Inflammatory macrophage (primary cell): Measurements from ENCODE around the gene RBCK1.
A peak's percentile ranks its signal among the peaks of the same experiment; 100 is the strongest.
"Not testable (repeated sequence)": the region's sequence is repeated elsewhere in the genome, so short reads cannot be mapped to it uniquely, and the experiment has no call there.

Experiments used
- DNase-seq, 2 donors: peaks; one replicate each; pipeline ENCODE4 v3.0.0-alpha.2; 2020 to 2022

Gene RBCK1

DNA sequence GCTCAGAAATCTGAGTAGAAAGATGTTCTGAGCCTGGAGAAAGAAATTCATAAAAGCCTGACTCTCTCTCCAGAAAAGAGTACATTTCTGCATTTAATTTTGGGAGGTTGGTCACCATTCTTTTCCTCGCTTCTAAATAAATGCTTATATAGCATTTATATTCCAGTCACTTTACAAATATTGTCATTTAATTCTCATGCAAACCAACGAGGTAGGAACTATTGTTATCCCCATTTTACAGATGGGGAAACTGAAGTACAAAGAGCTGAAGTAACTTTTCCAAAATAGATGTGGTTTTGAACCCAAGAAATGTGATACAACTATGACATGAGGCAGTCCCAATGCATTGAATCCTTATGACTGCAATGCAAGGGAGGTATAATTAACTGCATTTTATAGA lies 32.0 kb upstream of the RBCK1 start:
- DNase-seq: no peak

DNA sequence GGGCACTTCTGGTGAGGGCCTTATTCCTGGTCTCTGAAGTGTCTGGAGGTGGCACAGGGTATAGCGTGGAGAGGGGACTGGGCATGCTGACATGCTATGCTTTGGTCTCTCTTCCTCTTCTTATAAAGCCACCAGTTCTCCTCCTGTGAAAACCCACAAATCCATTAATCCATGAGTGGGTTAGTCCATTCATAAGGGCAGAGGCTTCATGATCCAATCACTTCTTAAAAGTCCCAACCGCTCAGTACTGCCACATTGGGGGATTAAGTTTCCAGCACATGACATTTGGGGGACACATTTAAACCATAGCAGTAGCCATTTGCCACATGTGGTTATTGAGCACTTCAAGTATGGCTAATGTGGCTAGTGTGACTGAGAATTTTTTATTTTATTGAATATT lies 31.3 kb upstream of the RBCK1 start:
- DNase-seq: no peak

DNA sequence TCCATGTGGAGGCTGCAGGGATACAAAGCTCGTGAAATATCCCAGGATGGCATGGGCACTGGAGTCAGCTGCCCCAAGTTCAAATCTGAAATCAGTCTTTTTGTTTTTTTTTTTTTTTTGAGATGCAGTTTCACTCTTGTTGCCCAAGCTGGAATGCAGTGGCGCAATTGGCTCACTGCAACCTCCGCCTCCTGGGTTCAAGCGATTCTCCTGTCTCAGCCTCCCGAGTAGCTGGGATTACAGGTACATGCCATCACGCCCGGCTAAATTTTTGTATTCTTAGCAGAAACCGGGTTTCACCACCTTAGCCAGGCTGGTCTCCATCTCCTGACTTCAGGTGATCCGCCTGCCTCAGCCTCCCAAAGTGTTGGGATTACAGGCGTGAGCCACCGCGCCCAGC lies 30.5 kb upstream of the RBCK1 start:
- not testable (repeated sequence) for DNase-seq

DNA sequence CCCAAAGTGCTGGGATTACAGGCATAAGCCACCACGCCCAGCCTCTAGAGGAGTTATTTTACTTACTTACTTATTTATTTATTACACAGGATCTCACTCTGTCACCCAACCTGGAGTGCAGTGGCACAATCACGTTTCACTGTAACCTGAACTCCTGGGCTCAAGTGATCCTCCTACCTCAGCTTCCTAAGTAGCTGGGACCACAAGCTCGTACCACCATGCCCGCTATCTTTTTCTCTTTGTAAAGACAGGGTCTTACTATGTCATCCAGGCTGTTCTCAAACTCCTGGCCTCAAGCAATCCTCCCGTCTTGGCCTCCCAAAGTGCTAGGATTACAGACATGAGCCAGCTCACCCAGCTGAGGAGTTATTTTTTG lies 29.1 kb upstream of the RBCK1 start:
- no peak for DNase-seq

DNA sequence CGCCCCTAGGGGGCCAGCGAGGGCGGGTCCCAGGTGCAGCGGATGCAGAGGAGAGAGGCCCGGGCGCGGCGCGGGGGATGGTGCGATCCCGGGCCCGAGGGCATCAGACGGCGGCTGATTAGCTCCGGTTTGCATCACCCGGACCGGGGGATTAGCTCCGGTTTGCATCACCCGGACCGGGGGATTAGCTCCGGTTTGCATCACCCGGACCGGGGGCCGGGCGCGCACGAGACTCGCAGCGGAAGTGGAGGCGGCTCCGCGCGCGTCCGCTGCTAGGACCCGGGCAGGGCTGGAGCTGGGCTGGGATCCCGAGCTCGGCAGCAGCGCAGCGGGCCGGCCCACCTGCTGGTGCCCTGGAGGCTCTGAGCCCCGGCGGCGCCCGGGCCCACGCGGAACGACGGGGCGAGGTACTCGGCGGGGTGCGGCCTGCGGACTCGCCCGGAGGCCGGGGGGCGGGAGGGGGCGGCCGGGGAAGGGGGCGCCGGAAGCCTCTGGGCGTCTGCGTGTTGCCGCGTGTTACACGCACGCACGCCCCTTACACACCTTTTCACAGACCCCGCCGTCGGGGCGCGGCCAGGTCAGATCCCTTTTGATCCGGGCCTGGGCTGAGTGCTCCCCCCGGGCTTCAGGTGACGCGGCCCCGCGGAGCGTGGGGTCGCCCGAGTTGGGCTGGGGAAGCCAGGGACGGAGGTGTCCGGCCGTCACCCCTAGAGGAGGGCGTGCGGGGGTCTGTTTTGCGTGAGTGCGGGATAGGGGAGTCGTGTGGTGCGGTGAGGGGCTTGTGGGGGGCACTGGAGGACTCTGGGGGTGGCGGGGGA lies 27.1 kb upstream of the RBCK1 start:
- DNase-seq: peak; percentile 58 to 76

- peak; percentile 60 to 65 for DNase-seq
These were observed 26.4 kb upstream of the RBCK1 start for GRCh38 chr20:381581-382290.

GRCh38 chr20:382291-383115 lies 25.6 kb upstream of the RBCK1 start:
- no peak for DNase-seq

DNA sequence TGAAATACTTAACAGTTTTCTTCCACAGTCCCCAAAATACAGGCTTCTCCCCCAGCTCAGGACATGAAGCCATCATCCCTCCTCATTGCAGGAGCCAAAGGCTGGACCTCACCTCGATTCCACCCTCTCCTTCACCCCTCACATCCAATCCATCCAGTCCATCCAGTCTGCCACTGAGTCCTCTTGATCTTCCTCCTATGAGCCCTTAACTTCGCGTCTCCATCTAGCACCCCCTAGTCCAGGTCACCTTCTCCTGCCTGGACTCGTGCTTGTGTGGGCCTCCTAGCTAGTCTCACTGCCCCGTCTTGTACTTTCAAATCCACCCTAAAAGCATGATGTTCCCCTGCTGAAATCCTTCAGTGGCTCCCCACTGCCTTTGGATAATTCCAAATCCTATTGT lies 24.2 kb upstream of the RBCK1 start:
- no peak for DNase-seq

GRCh38 chr20:384723-385122 lies 23.4 kb upstream of the RBCK1 start:
- DNase-seq: no peak

DNA sequence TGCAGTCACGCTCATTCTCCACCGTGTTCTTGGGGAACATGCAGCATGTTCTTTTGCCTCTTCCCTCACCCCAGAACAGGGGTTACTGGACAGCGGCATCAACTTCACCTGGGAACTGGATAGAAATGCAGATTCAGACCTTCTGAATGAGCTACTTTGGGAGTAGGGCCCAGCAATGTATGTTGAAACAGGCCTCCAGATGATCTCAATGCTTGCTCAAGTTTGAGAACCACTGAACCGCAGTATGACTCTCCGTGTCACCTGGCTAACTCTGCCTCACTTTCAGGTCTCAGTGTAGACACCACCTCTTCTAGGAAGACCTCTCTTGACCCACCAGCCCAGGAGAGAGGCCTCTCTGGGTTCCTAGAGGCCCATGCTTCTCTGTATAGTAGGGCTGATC lies 22.7 kb upstream of the RBCK1 start:
- no peak for DNase-seq

DNA sequence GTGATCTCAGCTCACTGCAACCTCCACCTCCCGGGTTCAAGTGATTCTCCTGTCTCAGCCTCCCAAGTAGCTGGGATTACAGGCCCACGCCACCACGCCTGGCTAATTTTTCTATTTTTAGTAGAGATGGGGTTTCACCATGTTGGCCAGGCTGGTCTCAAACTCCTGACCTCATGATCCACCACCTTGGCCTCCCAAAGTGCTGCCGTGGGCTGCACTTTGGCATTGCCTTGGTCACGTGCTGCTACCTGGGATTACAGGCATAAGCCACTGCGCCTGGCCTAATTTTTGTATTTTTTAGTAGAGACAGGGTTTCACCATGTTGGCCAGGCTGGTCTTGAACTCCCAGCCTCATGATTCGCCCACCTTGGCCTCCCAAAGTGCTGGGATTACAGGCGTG lies 21.5 kb upstream of the RBCK1 start:
- DNase-seq: not testable (repeated sequence)

DNA sequence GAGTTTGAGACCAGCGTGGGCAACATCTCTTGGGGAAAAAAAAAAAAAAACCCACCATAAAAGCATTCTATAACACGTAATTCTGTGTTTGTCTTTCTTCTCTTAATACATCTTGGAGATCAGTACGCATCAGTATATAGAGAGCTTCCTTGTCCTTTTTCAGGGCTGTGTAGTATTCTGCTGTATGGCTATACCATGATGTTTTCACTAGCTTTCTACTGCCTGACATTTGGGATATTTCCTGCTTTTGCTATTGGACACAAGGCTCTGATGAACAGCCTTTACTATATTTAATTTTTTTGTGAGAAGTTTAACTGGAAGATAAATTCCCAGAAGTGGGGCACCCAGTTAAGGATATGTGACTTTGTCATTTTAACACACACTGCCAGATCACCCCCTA lies 20.6 kb upstream of the RBCK1 start:
- no peak for DNase-seq

- no peak for DNase-seq
These were observed 19.8 kb upstream of the RBCK1 start for GRCh38 chr20:388034-388994.

GRCh38 chr20:389220-389619 lies 18.9 kb upstream of the RBCK1 start:
- DNase-seq: no peak

DNA sequence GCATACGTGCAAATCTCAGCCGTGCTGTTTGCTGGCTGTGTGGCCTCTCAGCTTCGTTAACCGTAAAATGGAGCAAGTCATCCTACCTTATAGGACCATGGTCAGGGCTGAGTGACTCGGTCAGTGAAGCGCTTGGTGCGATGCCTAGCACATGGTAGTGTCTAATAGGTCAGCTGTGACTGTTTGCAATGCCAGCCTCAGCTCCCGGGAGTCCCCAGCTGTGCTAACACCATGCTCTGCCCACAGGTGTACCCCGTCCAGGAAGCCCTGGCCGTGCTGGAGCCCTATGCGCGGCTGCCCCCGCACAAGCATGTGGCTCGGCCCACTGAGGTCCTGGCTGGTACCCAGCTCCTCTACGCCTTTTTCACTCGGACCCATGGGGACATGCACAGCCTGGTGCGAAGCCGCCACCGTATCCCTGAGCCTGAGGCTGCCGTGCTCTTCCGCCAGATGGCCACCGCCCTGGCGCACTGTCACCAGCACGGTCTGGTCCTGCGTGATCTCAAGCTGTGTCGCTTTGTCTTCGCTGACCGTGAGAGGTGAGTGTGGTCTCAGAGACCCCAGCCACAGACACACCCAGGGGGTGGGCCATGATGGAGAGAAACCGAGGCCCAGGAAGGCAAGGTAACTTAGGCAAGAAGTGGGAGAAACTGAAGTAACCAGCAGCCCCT lies 16.9 kb upstream of the RBCK1 start:
- DNase-seq: no peak

- not testable (repeated sequence) for DNase-seq
These were observed 14.8 kb upstream of the RBCK1 start for GRCh38 chr20:393296-393695.

GRCh38 chr20:396252-396618 lies 11.9 kb upstream of the RBCK1 start:
- no peak for DNase-seq

DNA sequence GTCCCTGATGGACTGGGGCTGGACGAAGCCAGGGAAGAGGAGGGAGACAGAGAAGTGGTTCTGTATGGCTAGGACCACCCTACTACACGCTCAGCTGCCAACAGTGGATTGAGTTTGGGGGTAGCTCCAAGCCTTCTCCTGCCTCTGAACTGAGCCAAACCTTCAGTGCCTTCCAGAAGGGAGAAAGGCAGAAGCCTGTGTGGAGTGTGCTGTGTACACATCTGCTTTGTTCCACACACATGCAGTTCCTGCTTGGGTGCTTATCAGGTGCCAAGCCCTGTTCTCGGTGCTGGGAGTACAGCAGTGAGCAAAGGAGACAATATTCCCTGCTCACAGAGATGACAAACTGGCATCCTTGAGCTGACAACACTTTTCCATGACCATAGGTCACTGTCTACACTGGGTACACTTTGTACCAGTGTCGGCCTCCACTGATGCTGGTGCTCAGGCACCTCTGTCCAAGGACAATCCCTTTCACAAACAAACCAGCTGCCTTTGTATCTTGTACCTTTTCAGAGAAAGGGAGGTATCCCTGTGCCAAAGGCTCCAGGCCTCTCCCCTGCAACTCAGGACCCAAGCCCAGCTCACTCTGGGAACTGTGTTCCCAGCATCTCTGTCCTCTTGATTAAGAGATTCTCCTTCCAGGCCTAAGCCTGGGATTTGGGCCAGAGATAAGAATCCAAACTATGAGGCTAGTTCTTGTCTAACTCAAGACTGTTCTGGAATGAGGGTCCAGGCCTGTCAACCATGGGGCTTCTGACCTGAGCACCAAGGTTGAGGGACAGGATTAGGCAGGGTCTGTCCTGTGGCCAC lies 11.3 kb upstream of the RBCK1 start:
- no peak for DNase-seq

DNA sequence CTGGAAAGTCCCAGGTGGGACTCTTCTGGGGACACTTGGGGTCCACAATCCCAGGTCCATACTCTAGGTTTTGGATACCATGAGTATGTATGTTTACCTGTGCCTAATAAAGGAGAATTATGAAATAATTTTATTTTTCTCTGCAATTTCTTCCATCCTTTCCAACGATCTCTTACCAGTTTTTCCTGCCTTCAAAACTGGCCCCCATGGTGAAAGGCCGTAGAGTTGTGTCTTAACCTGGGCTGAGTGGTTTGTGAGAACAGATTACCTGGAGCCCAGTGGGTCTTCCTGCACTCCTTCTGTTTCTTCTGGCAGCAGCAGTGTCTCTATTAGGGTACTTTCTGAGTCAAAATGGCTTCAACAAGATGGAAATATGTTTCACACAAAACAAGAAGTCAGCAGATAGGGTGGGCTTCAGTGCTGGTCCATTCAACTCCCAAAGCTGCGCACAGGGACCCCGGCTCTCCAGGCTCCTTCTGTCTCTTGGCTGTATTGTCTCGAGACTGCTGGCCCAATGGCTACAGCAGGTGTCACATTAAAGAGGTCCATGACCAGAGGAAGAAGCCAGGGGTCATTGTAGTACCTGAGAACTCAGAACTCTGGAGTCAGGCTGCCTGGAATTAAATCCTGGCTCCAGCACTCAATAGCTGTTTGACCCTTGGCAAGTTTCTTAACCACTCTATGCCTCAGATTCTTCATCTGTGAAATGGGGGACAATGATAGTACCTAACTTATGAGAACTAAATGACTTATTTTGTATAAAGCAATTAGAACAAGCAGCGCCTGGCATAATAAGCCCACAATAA lies 10.5 kb upstream of the RBCK1 start:
- no peak for DNase-seq

- DNase-seq: no peak
These were observed 8.9 kb upstream of the RBCK1 start for GRCh38 chr20:399182-399707.
